ENCODE data around the gene TPSD1.

DNA sequence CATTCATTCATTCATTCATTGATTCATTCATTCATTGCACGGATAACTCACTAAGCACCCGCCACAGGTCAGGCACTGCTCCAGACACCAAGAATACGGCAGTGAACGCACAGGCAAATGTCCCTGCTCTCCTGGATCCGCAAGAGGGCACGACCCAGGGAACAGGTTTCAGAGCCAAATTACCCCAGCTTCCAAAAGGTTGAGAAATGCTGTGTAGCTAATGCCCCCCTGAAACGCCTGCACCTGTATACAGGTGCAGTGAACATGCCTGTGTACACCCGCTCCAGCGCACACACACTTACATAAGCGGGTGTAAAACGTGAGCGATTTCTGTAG lies 44.0 kb downstream of the TPSD1 start:
- TF ChIP-seq RAD21 (IDR thresholded peaks at IDR 0.05; ENCODE audit: low read length) (no peak), RXRA (IDR thresholded peaks at IDR 0.05; ENCODE audit: borderline replicate concordance, low read depth) (no peak), POLR2AphosphoS5 (IDR thresholded peaks at IDR 0.05; ENCODE audit: low read depth, low read length) (no peak), RCOR1 (IDR thresholded peaks at IDR 0.05; ENCODE audit: low read length) (no peak), SMC3 (IDR thresholded peaks at IDR 0.05; ENCODE audit: low read depth, low read length) (no peak), YY1 (IDR thresholded peaks at IDR 0.05; ENCODE audit: low read depth) (no peak)
- TF ChIP-seq, protein P1, sequence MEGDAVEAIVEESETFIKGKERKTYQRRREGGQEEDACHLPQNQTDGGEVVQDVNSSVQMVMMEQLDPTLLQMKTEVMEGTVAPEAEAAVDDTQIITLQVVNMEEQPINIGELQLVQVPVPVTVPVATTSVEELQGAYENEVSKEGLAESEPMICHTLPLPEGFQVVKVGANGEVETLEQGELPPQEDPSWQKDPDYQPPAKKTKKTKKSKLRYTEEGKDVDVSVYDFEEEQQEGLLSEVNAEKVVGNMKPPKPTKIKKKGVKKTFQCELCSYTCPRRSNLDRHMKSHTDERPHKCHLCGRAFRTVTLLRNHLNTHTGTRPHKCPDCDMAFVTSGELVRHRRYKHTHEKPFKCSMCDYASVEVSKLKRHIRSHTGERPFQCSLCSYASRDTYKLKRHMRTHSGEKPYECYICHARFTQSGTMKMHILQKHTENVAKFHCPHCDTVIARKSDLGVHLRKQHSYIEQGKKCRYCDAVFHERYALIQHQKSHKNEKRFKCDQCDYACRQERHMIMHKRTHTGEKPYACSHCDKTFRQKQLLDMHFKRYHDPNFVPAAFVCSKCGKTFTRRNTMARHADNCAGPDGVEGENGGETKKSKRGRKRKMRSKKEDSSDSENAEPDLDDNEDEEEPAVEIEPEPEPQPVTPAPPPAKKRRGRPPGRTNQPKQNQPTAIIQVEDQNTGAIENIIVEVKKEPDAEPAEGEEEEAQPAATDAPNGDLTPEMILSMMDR (IDR thresholded peaks at IDR 0.05) = no peak
- TF ChIP-seq, protein P2, sequence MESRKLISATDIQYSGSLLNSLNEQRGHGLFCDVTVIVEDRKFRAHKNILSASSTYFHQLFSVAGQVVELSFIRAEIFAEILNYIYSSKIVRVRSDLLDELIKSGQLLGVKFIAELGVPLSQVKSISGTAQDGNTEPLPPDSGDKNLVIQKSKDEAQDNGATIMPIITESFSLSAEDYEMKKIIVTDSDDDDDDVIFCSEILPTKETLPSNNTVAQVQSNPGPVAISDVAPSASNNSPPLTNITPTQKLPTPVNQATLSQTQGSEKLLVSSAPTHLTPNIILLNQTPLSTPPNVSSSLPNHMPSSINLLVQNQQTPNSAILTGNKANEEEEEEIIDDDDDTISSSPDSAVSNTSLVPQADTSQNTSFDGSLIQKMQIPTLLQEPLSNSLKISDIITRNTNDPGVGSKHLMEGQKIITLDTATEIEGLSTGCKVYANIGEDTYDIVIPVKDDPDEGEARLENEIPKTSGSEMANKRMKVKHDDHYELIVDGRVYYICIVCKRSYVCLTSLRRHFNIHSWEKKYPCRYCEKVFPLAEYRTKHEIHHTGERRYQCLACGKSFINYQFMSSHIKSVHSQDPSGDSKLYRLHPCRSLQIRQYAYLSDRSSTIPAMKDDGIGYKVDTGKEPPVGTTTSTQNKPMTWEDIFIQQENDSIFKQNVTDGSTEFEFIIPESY (IDR thresholded peaks at IDR 0.05; ENCODE audit: borderline replicate concordance, low read depth) = no peak
- TF ChIP-seq, protein P3, sequence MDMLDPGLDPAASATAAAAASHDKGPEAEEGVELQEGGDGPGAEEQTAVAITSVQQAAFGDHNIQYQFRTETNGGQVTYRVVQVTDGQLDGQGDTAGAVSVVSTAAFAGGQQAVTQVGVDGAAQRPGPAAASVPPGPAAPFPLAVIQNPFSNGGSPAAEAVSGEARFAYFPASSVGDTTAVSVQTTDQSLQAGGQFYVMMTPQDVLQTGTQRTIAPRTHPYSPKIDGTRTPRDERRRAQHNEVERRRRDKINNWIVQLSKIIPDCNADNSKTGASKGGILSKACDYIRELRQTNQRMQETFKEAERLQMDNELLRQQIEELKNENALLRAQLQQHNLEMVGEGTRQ (IDR thresholded peaks at IDR 0.05; ENCODE audit: borderline replicate concordance, low read depth, low read length) = no peak
